ENCODE results near the gene IZUMO4. TPM values are rescaled to one million over a fixed set of nuclear protein-coding genes. Genes with fewer than 3 reads are reported as not detected.
A peak's percentile ranks its signal among the peaks of the same experiment; 100 is the strongest.

The IZUMO4 gene, protein sequence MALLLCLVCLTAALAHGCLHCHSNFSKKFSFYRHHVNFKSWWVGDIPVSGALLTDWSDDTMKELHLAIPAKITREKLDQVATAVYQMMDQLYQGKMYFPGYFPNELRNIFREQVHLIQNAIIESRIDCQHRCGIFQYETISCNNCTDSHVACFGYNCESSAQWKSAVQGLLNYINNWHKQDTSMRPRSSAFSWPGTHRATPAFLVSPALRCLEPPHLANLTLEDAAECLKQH
- 0.99 and 6.6 TPM in 2 replicates for total RNA-seq

DNA sequence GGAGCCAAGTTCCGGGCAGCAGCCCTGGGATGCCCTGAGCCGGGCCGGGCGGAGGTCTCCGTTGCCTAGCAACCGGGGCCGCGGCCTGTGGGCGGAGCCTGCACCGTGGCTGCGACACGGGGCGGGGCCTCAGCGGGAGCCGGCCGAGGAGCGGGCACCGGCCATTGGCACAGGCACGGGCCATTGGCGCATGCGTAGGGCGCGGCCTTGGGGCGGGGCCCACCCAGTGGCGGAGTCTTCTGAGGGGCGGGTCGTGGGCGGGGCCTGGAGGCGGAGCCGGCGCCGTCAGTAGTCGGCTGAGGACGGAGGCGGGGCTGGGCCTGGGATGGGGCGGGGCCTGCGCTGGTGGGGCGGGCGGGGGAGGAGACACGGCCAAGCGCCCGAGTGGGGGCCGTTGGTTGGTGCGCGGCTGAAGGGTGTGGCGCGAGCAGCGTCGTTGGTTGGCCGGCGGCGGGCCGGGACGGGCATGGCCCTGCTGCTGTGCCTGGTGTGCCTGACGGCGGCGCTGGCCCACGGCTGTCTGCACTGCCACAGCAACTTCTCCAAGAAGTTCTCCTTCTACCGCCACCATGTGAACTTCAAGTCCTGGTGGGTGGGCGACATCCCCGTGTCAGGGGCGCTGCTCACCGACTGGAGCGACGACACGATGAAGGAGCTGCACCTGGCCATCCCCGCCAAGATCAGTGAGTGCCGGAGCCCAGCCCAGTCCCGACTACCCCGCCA is at the start of gene IZUMO4:
TSS of gene IZUMO4 (plus strand) at position 436 of the 723 bp plus-strand sequence. CDS start at position 467, 31 bp downstream.
- DNase-seq (ENCODE audit: extremely low read depth, low read depth, low spot score), result peak; percentile 42

DNA sequence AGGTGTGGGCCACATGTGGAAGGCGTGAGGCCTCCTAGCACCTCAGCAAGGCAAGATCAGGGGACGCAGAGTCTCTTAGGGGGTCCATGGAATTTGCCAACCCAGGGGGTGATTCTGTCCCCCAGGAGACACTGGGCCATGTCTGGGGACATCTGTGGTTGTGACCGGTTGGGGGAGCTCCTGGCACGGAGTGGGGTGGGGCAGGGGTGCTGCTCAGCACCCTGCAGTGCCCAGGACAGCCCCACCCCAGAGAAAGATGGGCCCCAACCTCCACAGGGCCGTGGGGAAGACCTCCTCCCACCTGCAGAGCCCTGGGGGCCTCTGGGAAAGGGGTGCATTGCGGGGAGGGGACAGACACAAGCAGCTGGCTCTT is 49.7 kb upstream of the IZUMO4 start:
- DNase-seq (ENCODE audit: extremely low read depth, low read depth, low spot score), result no peak

DNA sequence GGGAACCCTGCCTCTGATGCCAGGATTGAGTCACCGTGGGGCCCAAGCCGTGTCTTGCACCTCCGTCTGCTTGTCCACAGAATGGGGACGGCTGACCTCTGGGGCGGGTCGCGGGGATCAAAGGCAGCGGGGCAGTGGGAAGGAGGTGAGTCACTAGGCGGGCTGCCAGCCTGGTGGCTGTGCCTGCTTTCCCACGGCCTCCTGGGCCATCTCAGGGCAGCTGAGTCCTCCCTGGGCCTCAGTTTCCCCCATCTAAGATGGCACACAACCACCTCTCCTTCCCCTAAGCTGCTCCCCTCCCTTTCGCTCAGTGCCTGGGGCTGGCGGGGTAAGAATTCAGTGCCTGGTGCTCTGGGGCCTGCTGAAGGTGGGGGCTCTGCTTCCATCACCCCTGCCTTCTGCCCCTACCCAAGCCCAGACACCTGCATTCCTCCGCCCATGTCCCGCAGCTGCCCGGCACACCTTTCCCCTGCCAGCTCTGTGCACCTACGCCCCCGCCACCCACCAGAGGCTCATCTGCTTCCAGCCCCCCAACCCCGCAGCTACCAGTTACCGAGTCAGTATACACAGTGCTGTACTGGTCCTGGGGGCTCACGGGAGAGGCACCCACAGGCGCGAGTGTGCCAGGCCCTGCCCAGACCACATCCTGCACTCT is 49.1 kb upstream of the IZUMO4 start:
- no peak for DNase-seq (ENCODE audit: extremely low read depth, low read depth, low spot score)

DNA sequence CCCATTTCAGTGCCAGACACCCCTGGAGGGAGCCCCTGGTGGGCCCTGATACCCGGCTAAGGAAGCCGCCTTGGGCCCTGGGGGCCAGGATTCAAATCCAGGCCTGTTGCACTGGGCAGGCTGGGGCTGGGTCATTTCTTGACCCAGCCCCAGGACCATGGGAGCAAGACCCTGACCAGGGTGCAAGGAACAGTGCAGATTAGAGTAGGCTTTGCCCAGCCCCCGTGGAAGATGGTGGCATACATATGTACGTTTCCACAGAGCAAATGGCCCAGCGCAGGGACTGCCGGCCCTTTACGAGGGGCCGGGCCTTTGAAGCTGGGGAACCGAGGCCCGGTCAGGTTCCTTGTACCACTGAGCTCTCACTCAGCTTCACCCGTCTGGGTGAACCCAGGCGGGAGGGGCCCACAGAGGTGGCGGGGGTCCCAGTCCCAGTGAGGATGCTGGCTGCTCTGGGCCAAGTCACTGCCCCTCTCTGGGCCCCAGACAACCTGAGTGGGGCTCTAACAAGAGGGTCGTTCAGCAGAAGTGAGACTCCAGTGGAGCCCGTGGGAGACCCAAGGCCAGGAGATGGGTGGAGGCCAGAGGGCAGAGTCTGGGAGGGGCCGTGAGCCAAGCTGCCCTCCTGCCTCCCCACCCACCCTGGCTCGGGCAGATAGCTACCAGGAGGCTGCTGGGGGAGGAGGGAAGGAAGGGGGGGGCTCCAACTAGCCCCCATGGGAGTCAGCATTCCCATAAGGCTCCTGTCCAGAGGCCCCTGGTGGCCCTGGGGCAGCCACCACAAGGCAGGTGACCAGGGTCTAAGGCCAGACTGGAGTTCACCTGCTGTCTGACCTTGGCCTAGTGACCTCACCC is 48.4 kb upstream of the IZUMO4 start:
- DNase-seq (ENCODE audit: extremely low read depth, low read depth, low spot score), result no peak

DNA sequence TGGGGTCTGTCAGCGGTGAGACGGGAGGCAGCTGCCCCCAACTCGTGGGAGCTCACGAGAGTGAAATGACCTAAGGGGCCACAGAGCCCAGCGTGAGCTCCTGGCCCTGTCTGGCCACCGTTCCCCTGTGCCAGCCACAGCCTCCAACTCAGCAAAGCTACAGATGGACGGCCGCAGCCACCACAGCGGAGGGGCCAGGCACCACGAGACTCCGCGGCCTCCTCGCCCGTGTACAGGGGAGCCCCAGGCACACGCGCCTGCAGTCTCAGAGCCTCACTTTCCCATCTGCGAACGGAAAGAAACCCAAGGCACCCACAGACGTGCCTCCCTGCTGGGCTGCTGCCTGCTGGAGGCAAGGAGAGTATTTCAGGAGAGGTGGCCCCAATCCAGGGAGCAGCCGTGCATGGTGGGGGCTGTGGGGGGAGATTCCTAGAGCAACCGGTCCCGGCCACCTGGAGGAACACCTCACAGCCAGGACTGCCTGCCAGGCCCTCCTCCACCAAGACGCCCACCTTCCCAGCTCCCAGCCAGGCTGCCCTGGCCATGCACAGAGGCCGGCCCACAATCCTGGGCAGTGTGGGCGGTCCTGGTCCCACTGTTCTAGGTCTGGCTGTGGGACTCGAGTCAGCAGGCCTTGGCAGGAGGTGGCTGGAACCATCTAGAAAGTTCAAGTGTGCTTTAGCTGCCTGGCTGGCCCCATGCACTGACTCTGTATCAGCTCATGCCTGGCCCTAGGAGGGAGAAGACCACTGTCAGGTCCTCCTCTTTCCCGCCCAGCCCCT is 47.6 kb upstream of the IZUMO4 start:
- DNase-seq (ENCODE audit: extremely low read depth, low read depth, low spot score), result no peak

DNA sequence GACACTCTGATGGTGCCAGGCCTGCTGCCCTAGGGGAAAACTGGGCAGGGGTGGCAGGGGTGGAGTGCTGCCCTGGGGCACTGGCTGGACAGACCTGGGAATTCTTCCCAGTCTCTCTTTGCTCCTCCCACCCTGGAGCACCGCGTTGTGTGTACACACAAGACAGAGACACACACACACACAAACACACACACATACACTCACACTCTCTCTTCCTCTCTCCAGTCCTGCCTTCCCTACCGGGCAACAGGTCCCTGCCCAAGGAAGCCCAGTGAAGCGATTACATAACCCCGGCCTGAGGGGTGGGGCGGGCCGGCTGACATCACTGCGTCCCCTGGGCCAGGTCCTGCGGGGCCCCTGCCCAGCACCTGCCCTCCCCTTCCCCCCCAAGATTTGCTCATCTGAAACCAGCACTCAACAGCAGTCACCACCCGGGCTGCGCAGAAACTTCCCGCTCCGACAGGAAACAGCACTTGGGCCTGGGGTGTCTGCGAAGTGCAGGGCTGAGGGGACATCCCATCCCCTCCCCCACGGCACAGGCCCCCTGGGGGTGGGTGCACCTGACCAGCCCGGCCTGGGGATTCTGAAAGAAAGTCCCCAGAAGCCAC is 46.9 kb upstream of the IZUMO4 start:
- DNase-seq (ENCODE audit: extremely low read depth, low read depth, low spot score), result no peak

DNA sequence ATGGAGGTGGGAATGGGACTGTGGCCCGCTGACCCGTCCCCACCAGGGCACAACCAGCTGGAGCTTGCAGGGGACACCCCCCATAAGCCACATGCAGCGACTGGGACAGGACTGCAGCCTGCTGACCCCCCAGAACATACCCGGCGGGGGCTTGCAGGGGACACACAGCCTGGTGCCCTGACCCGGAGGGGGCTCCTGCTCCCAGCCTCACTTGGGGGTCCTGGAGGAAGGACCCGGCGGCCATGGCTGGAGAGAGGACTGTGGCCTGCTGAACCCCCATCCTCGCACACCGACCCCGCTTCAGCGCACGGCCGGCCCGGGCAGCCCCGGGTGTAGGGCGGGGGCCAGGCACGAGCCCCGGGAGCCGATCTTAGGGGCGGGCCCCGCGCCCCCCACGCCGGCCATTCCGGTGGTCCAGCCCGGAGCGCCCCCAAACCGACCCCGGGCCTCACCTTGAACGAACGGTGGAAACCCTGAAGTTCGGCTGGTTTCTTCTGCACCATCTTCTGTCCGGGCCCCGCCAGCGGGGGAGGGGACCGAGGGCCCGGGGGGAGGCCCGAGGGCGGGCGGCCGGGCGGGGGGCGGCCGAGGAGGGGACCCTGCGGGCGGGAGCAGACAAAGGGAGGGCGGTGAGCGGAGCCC is 46.2 kb upstream of the IZUMO4 start:
- no peak for DNase-seq (ENCODE audit: extremely low read depth, low read depth, low spot score)

DNA sequence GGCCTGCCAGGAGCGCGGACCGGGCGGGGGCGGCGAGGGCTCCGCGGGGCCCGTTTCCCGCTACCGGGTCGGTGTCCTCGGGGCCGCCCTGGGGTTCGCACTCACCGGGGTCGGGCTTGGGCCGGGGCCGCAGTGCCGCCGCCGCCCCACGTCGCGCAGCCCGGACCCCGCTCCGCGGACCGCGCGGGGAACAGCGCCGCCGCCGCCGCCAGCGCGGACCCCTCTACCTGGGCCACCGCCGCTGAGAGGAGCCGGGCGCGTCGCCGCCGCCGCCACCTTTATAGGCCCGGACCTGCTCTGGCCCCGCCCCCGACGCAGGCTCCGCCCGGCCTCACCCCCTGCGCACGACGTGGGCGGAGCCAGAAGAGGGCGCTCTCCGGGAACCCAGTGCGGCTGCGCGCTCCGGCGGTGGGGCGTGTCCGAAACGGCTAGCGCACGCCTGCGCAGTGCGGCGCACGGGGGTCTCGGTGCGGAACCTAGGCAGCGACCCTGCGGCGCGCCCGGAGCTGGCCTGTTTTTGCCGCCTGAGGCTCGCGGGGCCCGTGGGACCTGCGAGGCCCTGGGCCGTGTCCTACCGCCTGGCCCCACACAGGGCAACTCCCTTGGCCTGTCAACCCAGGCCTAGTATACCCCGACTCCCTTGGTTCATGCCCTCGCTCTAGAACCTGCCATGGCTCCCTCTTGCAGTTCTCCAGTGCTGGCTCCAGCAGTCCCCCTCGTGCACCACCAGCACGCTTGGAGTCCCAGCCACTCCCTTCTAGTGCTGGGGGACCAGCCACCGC is 45.5 kb upstream of the IZUMO4 start, which contains the start of gene MKNK2:
TSS of gene MKNK2 (minus strand) at position 254 of the 782 bp plus-strand sequence. CDS start 393 bp downstream, outside the sequence.
- no peak for DNase-seq (ENCODE audit: extremely low read depth, low read depth, low spot score)

DNA sequence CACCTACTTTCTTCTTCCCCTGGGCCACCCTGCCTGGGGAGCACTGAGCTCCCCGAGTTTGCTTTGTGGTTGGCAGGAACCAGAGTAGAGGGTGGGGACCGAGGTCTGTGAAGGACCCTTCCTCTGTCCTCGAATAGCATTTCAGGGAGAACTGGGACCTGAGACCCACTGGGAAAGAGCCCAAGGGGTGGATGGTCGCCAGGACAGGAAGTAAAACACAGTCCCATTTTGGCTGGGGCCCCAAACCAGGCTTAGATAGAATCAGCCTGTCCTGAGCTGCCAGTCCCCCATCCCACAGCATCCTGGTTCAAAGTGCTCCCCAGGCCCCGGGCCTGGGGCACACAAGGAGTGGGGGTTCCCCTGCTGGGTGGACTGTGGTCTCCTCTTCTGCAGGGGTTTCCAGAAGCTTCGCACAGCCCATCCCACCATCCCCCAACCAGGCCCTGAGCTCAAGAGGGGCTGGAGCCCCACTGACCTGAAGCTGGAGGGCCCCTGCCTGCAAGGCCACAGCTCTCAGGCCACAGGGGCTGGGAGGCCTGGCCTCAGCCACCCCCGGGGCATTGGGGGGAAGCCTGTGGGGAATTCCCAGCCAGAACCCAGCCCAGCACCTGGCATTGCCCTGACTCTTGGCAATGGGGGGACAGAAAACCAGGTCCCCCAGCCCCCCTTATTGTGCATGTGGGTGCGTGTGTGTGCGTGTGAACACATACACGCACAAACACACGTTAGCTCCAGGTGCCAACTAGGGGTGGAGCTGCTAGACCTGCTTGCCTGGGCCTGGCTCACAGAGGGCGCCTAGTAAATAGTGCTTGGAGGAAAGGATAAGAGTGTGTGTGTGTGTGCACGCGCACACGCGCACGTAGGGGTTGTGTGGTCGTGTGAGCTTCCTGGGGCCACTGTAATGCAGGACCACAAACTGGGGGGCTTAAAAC is 44.7 kb upstream of the IZUMO4 start:
- no peak for DNase-seq (ENCODE audit: extremely low read depth, low read depth, low spot score)

DNA sequence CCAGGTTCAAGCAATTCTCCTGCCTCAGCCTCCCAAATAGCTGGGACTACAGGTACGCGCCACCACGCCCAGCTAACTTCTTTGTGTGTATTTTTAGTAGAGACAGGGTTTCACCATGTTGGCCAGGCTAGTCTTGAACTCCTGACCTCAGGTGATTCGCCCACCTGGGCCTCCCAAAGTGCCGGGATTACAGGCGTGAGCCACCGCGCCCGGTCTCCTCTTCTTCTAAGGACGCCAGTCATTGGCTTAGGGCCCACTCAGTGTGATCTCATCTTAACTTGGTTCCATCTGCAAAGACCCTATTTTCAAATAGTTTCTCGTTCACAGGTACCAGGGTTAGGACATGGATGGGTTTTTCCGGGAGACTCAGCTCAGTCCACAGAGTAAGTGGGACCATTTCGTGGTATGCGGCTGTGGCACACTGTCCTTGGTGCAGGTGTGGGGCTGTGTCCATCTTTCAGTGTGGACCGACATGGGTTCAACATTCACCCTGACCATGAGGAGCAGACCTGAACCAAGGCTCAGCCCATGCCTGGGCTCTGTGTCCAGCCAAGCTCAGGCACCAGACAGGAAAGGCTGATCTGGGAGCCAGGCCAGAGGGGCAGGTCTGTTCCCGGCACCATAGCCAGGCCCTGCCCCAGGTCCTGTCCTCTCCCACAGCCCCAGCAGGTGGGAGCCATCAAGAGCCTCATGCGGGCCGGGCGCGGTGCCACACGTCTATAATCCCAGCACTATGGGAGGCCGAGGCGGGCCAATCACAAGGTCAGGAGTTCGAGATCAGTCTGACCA is 42.9 kb upstream of the IZUMO4 start:
- no peak for DNase-seq (ENCODE audit: extremely low read depth, low read depth, low spot score)

DNA sequence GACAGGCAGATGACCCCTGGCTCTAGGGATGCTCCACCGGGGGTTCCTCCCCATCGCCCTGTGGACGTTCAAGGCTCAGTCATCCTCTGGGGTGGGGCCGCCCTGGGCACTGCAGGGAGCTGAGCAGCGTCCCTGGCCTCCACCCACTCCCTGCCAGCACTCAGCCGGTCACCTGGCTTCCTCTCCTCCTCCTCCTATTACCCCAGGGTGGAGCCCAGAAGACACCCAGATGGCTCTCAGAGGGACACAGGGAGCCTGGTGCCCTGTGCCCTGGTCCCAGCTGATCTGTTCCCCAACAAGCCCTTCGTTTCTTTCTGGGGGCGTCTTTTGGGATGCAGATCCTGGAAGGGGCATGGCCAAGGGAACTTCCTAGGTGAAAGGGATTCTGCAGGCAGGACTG is 42.0 kb upstream of the IZUMO4 start:
- DNase-seq (ENCODE audit: extremely low read depth, low read depth, low spot score), result no peak

DNA sequence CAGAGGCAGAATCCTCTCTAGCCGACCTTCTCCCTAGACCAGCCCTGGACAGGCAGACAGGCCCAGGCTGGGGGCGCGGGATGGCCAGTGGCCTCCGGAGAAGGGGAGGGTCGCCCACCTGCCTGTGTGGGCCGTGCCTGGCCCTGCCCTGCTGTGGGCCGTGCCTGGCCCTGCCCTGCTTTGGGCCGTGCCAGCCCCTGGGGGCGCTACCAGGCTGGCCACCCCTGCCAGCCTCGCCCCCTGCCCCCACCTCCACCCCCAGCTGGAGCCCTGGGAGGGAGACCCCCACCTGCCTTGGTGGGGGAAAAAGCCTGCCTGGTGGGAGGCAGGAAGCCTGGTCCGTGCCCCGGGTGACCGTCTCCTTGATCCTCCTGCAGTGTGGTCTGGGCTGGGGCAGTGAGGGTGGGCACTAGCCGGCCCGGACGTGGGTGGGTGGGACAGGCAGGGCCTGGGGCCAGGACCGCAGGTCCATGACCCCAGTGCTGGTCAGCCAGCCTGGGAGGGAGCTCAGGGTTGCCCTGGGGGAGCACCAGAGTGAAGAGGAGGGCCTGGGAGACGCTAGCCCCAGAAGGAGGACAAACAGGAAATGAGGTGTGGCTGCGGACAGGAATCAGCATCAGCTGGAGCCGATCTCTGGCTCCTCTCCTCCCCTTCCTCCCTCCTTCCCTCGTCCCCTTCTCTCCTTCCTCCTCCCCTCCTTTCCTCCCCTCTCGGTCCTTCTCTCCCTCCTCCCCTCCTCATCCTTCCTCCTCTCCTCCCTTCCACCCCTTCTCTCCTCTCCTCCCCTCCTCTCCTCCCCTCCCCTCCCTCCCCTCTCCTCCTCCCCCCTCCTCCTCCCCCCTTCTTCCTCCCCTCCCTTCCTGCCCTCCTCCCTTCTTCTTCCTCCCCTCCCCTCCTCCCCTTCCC is 40.5 kb upstream of the IZUMO4 start:
- no peak for DNase-seq (ENCODE audit: extremely low read depth, low read depth, low spot score)

DNA sequence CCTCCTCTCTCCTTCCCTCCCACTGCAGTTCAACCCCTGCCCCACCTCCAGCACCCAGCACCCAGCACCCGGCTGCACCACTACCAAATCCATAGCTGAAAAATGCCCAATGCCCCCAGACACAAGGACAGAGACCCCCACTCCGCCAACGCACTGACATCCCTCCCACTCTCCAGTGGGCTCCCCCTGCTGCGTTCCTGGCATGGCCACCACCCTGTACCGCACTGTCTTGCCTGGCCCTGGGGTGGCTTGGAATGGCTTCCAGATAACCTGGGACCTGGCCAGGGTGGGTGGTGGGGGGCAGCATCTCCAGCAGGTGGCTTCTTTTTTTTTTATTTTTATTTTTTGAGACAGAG is 39.9 kb upstream of the IZUMO4 start:
- no peak for DNase-seq (ENCODE audit: extremely low read depth, low read depth, low spot score)

DNA sequence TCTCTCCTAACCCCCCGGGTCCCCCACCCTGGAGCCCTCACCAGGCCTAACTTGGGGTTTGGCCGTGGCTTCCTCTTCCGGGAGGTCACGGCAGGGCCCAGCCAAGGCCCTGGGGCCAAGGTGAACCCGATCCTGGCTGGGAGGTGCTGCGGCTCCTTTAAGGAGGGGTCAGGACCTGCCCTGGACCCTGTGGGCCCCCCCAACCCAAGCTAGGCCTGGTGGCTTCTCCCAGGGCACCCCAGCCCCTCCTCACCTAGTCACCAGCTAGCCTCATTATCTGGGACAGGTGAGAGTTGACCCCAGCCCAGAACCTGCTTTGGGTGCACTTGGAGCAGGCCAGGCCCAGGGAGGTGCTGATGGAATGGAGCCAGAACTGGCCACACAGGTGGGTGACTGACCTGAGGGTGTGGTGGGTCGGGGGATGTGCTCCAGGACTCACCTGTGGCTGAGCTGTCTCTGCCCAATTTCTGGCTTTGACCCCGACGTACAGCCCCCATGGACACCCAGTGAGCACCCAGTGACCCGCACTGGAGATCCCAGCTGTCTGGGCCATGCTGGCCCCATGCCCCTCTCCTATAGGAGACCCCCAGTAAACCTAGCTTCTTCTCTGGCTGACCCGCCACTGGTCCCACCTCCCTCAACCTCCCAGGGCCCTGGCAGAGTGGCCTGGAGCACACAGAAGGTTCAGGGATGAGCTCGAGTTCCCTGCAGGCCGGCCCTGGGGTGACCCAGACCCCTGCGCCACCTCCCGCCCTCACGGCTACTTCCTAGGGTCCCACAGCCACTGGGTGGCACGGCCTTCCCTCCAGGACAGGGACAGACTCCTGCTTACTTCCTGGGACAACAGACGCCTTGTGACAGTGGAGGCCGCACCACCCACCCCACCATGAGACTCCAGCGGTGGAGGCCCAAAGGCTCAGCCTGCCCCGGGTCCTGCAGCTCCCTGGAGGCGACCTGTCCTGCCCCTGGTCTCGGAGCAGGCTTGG is 38.9 kb upstream of the IZUMO4 start:
- no peak for DNase-seq (ENCODE audit: extremely low read depth, low read depth, low spot score)

Data from glomerular endothelial cell (primary cell).